ENCODE measurements around the gene OR2A7.
"Not testable (repeated sequence)": the region's sequence is repeated elsewhere in the genome, so short reads cannot be mapped to it uniquely, and the experiment has no call there.

DNA sequence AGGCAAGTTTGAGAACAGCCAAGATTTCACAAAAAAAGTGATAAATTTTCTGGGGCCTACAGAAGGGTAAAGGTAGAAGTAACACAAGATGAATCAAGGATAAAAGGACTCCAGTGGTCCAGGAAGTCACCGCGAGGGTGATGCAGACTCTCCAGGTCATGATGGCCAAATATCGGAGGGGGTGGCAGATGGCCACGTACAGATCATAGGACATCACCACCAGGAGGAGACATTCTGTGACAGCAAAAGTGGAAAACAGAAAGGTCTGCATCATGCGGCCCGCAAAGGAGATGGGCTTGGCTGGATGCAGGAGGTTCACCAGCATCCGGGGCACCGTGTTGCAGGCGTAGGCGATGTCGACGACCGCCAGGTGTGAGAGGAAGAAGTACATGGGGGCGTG lies 5.5 kb downstream of the OR2A7 start:
- not testable (repeated sequence) for TF ChIP-seq CTCF (IDR thresholded peaks at IDR 0.05; ENCODE audit: insufficient read depth, low read depth, low read length); EZH2 (IDR thresholded peaks at IDR 0.05; ENCODE audit: insufficient read depth, low read length)

Measured in astrocyte (in vitro differentiated cells and primary cell).